Measurements from ENCODE around the gene CRTC1. TPM values are rescaled to one million over a fixed set of nuclear protein-coding genes. Genes with fewer than 3 reads are reported as not detected.
"Not testable (repeated sequence)": the region's sequence is repeated elsewhere in the genome, so short reads cannot be mapped to it uniquely, and the experiment has no call there.

The CRTC1 gene
- total RNA-seq, 1 donor from 2014 or later, result 39.7 TPM

DNA sequence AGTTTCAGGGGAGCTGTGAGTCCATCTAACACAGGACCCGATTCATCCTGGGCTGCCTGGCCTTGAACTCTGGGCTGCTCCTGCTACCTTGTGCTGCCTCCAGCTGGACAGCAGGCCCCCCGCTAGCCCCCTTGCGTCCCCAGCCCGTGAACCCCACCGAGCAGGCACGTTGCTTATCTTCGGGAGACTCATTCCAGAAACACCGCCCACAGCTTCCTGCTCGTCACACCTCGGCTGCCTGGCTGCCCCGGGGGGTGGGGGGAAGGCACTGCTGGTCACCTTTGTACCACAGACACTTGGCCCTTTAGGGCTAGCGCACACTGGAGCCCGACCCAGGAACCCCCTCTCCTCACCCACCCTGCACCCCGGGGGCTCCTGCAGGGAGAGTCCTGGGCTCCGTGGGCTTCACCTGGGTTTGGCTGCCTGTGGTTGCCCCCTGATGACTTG is 48.1 kb downstream of the CRTC1 start:
- Mint-ChIP-seq H3K4me1 (ENCODE audit: low read depth) (peaks cover 20% of the 10 kb centered on the region), H3K36me3 (ENCODE audit: insufficient read depth) (peaks cover 2% of the 10 kb centered on the region), H3K4me3 (ENCODE audit: low read depth) (no peak overlapping the region), H3K9me3 (ENCODE audit: low read depth) (no peaks in the 10 kb centered on the region), H3K27ac (no peak overlapping the region), H3K27me3 (no peaks in the 10 kb centered on the region)
- DNase-seq (ENCODE audit: low spot score, unreplicated experiment), result no peak
- TF ChIP-seq, protein P1, sequence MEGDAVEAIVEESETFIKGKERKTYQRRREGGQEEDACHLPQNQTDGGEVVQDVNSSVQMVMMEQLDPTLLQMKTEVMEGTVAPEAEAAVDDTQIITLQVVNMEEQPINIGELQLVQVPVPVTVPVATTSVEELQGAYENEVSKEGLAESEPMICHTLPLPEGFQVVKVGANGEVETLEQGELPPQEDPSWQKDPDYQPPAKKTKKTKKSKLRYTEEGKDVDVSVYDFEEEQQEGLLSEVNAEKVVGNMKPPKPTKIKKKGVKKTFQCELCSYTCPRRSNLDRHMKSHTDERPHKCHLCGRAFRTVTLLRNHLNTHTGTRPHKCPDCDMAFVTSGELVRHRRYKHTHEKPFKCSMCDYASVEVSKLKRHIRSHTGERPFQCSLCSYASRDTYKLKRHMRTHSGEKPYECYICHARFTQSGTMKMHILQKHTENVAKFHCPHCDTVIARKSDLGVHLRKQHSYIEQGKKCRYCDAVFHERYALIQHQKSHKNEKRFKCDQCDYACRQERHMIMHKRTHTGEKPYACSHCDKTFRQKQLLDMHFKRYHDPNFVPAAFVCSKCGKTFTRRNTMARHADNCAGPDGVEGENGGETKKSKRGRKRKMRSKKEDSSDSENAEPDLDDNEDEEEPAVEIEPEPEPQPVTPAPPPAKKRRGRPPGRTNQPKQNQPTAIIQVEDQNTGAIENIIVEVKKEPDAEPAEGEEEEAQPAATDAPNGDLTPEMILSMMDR (IDR thresholded peaks at IDR 0.05; ENCODE audit: unreplicated experiment), result no peak

DNA sequence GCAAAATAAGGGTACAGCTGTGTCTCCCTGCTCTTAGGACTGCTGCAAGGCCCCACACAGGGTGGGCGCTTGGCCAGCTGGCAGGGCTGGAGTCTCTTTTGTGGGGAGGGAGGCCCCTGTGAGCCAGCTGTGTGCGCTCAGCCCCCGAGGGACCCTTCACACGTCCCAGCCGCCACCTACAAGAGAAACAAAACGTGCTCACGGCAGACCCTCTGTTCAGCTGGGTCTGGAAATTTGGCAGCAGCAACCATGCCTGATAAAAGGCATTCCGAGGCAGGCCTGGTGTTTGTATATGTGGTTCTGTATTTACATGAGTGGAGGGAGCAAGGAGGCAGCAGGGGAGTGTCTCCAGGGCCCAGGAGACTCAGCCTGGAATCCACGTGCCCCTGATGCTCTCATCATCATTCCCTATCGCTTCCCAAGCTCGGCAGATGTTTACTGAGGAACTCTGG is 49.7 kb downstream of the CRTC1 start:
- TF ChIP-seq, protein P1 (IDR thresholded peaks at IDR 0.05; ENCODE audit: unreplicated experiment), result no peak
- H3K4me1 Mint-ChIP-seq (ENCODE audit: low read depth), result peaks cover 26% of the 10 kb centered on the region
- DNase-seq (ENCODE audit: low spot score, unreplicated experiment), result no peak
- H3K4me3 Mint-ChIP-seq (ENCODE audit: low read depth), result no peak overlapping the region
- H3K27me3 Mint-ChIP-seq, result no peaks in the 10 kb centered on the region
- H3K9me3 Mint-ChIP-seq (ENCODE audit: low read depth), result no peaks in the 10 kb centered on the region
- H3K36me3 Mint-ChIP-seq (ENCODE audit: insufficient read depth), result peaks cover 2% of the 10 kb centered on the region
- peak overlapping the region; percentile 60 for H3K27ac Mint-ChIP-seq

DNA sequence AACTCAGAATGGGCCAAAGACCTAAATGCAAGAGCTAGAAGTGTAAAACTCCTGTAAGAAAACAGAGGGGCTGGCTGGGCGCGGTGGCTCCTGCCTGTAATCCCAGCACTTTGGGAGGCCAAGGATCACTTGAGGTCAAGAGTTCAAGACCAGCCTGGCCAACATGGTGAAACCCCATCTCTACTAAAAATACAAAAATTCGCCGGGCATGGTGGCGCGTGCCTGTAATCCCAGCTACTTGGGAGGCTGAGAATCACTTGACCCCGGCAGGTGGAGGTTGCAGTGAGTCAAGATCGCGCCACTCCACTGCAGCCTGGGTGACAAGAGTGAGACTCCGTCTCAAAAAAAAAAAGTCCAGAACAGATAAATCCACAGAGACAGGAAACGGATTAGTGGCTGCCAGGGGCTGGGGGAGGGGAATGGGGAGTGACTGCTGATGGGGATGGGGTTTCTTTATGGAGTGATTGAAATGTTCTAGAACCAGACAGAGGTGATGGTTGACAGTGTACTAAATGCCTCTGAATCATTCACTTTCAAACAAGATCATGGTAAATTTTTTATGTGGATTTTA is 50.4 kb downstream of the CRTC1 start:
- not testable (repeated sequence) for DNase-seq (ENCODE audit: low spot score, unreplicated experiment); H3K4me3 Mint-ChIP-seq (ENCODE audit: low read depth); H3K9me3 Mint-ChIP-seq (ENCODE audit: low read depth); H3K36me3 Mint-ChIP-seq (ENCODE audit: insufficient read depth); H3K27me3 Mint-ChIP-seq
- peaks cover 30% of the 10 kb centered on the region for H3K4me1 Mint-ChIP-seq (ENCODE audit: low read depth)
- peak overlapping the region; percentile 60 for H3K27ac Mint-ChIP-seq

GRCh38 chr19:18735324-18735723 is 51.8 kb downstream of the CRTC1 start:
- DNase-seq (ENCODE audit: low spot score, unreplicated experiment), result no peak
- Mint-ChIP-seq H3K36me3 (ENCODE audit: insufficient read depth) (peaks cover 2% of the 10 kb centered on the region), H3K9me3 (ENCODE audit: low read depth) (no peaks in the 10 kb centered on the region), H3K27ac (no peak overlapping the region), H3K4me1 (ENCODE audit: low read depth) (peaks cover 41% of the 10 kb centered on the region), H3K4me3 (ENCODE audit: low read depth) (no peak overlapping the region), H3K27me3 (no peaks in the 10 kb centered on the region)
- TF ChIP-seq, protein P1 (IDR thresholded peaks at IDR 0.05; ENCODE audit: unreplicated experiment), result no peak

DNA sequence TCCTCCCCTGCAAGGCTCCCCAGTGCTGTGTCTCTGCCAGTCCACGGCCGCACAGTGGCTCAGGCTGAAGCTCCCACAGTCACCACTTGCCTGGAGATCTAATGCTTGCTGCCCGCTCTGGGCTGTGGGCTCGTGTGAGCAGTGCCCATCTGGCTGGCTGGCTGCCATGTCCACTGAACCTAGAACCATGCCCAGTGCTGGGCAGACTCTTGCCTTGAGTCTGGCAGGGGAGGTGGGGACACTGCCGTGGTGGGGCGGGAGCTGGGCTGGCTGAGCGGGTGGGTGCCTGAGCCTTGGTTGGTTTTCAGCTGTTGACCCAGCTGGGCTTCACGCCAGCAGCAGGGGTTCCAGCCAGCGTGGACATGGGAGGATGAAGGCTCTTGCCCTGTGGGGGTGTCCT is 52.3 kb downstream of the CRTC1 start:
- no peak for DNase-seq (ENCODE audit: low spot score, unreplicated experiment)
- no peaks in the 10 kb centered on the region for H3K27me3 Mint-ChIP-seq

More for the DNA sequence above, 52.3 kb downstream of the CRTC1 start:
- peaks cover 2% of the 10 kb centered on the region for H3K36me3 Mint-ChIP-seq (ENCODE audit: insufficient read depth)
- no peak overlapping the region for H3K27ac Mint-ChIP-seq
- H3K4me1 Mint-ChIP-seq (ENCODE audit: low read depth), result peaks cover 45% of the 10 kb centered on the region
- TF ChIP-seq, protein P1 (IDR thresholded peaks at IDR 0.05; ENCODE audit: unreplicated experiment), result no peak
- no peak overlapping the region for H3K4me3 Mint-ChIP-seq (ENCODE audit: low read depth)
- no peaks in the 10 kb centered on the region for H3K9me3 Mint-ChIP-seq (ENCODE audit: low read depth)

Measured in progenitor cell of endocrine pancreas (in vitro differentiated cells).